Hepatocyte (in vitro differentiated cells): Measurements from ENCODE around the gene GLT1D1. TPM values are rescaled to one million over a fixed set of nuclear protein-coding genes. Genes with fewer than 3 reads are reported as not detected.

ENCODE experiments used
- DNase-seq: peaks from one replicate; pipeline ENCODE4 v3.0.0-alpha.2; 2016; ENCODE audit warnings: low spot score
- H2AFZ ChIP-seq: fragments of 200-600 bp; sonication (generic); 2 replicates; pipeline ENCODE4 v1.6.0; 2016; ENCODE audit warnings: antibody characterized with exemption, mild to moderate bottlenecking
- H3K27ac ChIP-seq: fragments of 200-600 bp; sonication (generic); 2 replicates; pipeline ENCODE4 v1.5.1; 2016; ENCODE audit warnings: mild to moderate bottlenecking
- H3K27me3 ChIP-seq: fragments of 200-600 bp; sonication (generic); 2 replicates; pipeline ENCODE4 v1.6.1; 2016
- H3K36me3 ChIP-seq: fragments of 200-600 bp; sonication (generic); replicated peaks from 2 replicates; pipeline ENCODE4 v1.5.1; 2016; ENCODE audit warnings: low read depth; ENCODE audit not compliant: insufficient read depth
- H3K4me1 ChIP-seq: fragments of 200-600 bp; sonication (generic); 2 replicates; pipeline ENCODE4 v1.5.1; 2016; ENCODE audit warnings: mild to moderate bottlenecking, moderate library complexity; ENCODE audit not compliant: insufficient read depth
- H3K4me2 ChIP-seq: fragments of 200-600 bp; sonication (generic); 2 replicates; pipeline ENCODE4 v1.6.0; 2016
- H3K4me3 ChIP-seq: fragments of 200-600 bp; sonication (generic); 2 replicates; pipeline ENCODE4 v1.5.1; 2016; ENCODE audit warnings: mild to moderate bottlenecking
- H3K79me2 ChIP-seq: fragments of 200-600 bp; sonication (generic); 2 replicates; pipeline ENCODE4 v1.6.0; 2017; ENCODE audit warnings: mild to moderate bottlenecking
- H3K9me2 ChIP-seq: fragments of 200-600 bp; sonication (generic); replicated peaks from 2 replicates; pipeline ENCODE4 v1.6.0; 2017; ENCODE audit warnings: mild to moderate bottlenecking; ENCODE audit not compliant: insufficient read depth
- H3K9me3 ChIP-seq: fragments of 200-600 bp; sonication (generic); 2 replicates; pipeline ENCODE4 v1.5.1; 2016; ENCODE audit warnings: low read depth, mild to moderate bottlenecking
- H4K20me1 ChIP-seq: fragments of 200-600 bp; sonication (generic); 2 replicates; pipeline ENCODE4 v1.6.0; 2016; ENCODE audit warnings: mild to moderate bottlenecking; ENCODE audit not compliant: insufficient read depth, poor library complexity, severe bottlenecking
- CTCF ChIP-seq: fragments of 200-600 bp; sonication (generic); IDR thresholded peaks from 2 replicates; pipeline ENCODE4 v1.5.1; 2016; ENCODE audit warnings: antibody characterized with exemption, mild to moderate bottlenecking; ENCODE audit not compliant: poor library complexity
- EZH2 ChIP-seq: fragments of 200-600 bp; sonication (generic); IDR thresholded peaks from 2 replicates; pipeline ENCODE4 v1.6.1; 2016; ENCODE audit warnings: antibody characterized with exemption, mild to moderate bottlenecking, borderline replicate concordance
- EZH2phosphoT487 ChIP-seq: fragments of 200-600 bp; sonication (generic); IDR thresholded peaks from one replicate; pipeline ENCODE4 v1.6.1; 2018; ENCODE audit warnings: antibody characterized with exemption, mild to moderate bottlenecking, low read depth, moderate library complexity; ENCODE audit not compliant: unreplicated experiment, severe bottlenecking
- WGBS: methylation state at CpG from one replicate; pipeline ENCODE4 v1.1.6; 2016; ENCODE audit warnings: low lambda C conversion rate; ENCODE audit errors: missing lambda C conversion rate; 5-methylcytosine and 5-hydroxymethylcytosine counted together
- polyA plus RNA-seq: library from polyadenylated mRNA; unstranded; fragments of >200 nt; fragmentation: Nextera tagmentation; extraction: Ambion mirVana; gene quantifications from 2 replicates; pipeline ENCODE4 v1.2.1, GENCODE V29; 2016
- total RNA-seq: library from RNA; depleted of rRNA; stranded (reverse); fragments of >200 nt; gene quantifications from 2 replicates; pipeline ENCODE4 v1.2.3, GENCODE V29; 2014

GLT1D1 gene
- total and polyA plus RNA-seq, 2 experiments from 2014 or later, result 1.8 to 1.9 TPM

- Histone ChIP-seq H3K9me3 (no peaks in the 10 kb centered on the region), H3K27ac (peak overlapping the region; percentile 95), H3K4me2 (peak overlapping the region; percentile 92), H4K20me1 (peaks cover 40% of the 10 kb centered on the region), H3K9me2 (no peaks in the 10 kb centered on the region), H2AFZ (peak overlapping the region; percentile 82), H3K4me3 (peak overlapping the region; percentile 91), H3K27me3 (no peaks in the 10 kb centered on the region), H3K36me3 (no peaks in the 10 kb centered on the region), H3K4me1 (peaks cover 22% of the 10 kb centered on the region), H3K79me2 (peaks cover 50% of the 10 kb centered on the region)
- WGBS, result 2% methylated on average over 65 of the region's 88 CpGs
- TF ChIP-seq EZH2phosphoT487 (no peak), CTCF (no peak), EZH2 (no peak)
- DNase-seq, result peak; percentile 78
These were observed 29.9 kb upstream of the GLT1D1 start for GRCh38 chr12:128823216-128823915.

- peaks cover 16% of the 10 kb centered on the region for H3K4me1 ChIP-seq
- H3K9me2 ChIP-seq, result no peaks in the 10 kb centered on the region
- H3K9me3 ChIP-seq, result no peaks in the 10 kb centered on the region
- H3K27me3 ChIP-seq, result no peaks in the 10 kb centered on the region
- H3K4me2 ChIP-seq, result peak within 1 kb of the TSS; percentile 92
- H3K4me3 ChIP-seq, result peak within 1 kb of the TSS; percentile 91
- DNase-seq, result peak; percentile 98
- peaks cover 42% of the 10 kb centered on the region for H3K79me2 ChIP-seq
- peak within 1 kb of the TSS; percentile 85 for H2AFZ ChIP-seq
- H3K36me3 ChIP-seq, result no peaks in the 10 kb centered on the region
- TF ChIP-seq EZH2 (no peak), EZH2phosphoT487 (no peak), CTCF (no peak)
- peaks cover 32% of the 10 kb centered on the region for H4K20me1 ChIP-seq
- WGBS, result 11% methylated on average over 60 of the region's 63 CpGs
- H3K27ac ChIP-seq, result peak within 1 kb of the TSS; percentile 96
These were observed 29.1 kb upstream of the GLT1D1 start, which contains the start of gene SLC15A4 for GRCh38 chr12:128823916-128824839. SLC15A4 (minus strand) TSS chr12:128823958; CDS start chr12:128823943, 15 bp downstream.

- H4K20me1 ChIP-seq, result peaks cover 20% of the 10 kb centered on the region
- no peak for DNase-seq
- no peaks in the 10 kb centered on the region for H3K9me3 ChIP-seq
- H3K9me2 ChIP-seq, result no peaks in the 10 kb centered on the region
- H3K4me2 ChIP-seq, result no peak overlapping the region
- TF ChIP-seq EZH2phosphoT487, result no peak
- TF ChIP-seq CTCF, result no peak
- TF ChIP-seq EZH2, result no peak
- H3K79me2 ChIP-seq, result peaks cover 25% of the 10 kb centered on the region
- H3K4me3 ChIP-seq, result no peak overlapping the region
- peaks cover 16% of the 10 kb centered on the region for H3K4me1 ChIP-seq
- H3K36me3 ChIP-seq, result no peaks in the 10 kb centered on the region
- H3K27me3 ChIP-seq, result no peaks in the 10 kb centered on the region
- WGBS, result 91% methylated on average over 4 of the region's 4 CpGs
- H2AFZ ChIP-seq, result no peak overlapping the region
- H3K27ac ChIP-seq, result no peak overlapping the region
These were observed 27.4 kb upstream of the GLT1D1 start for GRCh38 chr12:128825835-128826234.
